Measurements from ENCODE around the gene VEZF1. TPM values are rescaled to one million over a fixed set of nuclear protein-coding genes. Genes with fewer than 3 reads are reported as not detected.

The VEZF1 gene
- total RNA-seq = 59.5 TPM

GRCh38 chr17:57987581-57988300 lies at the start of gene VEZF1:
Gene VEZF1 (minus strand): TSS chr17:57988254. CDS start chr17:57988111, 143 bp downstream.
- DNase-seq (ENCODE audit: low spot score in 2 of 2) = peak; percentile 80 to 90
- FAIRE-seq = no peak

- FAIRE-seq (no peak), DNase-seq (ENCODE audit: low spot score in 2 of 2) (no peak)
Measured at GRCh38 chr17:58032691-58033415, 44.8 kb upstream of the VEZF1 start.

- DNase-seq (ENCODE audit: low spot score in 2 of 2) = no peak
Measured at GRCh38 chr17:58028578-58028977, 40.5 kb upstream of the VEZF1 start.

GRCh38 chr17:58020401-58020800 lies 32.3 kb upstream of the VEZF1 start:
- DNase-seq (ENCODE audit: low spot score in 2 of 2) = no peak
- no peak for FAIRE-seq

More at GRCh38 chr17:58028578-58028977, 40.5 kb upstream of the VEZF1 start:
- no peak for FAIRE-seq

- FAIRE-seq = no peak
- no peak for DNase-seq (ENCODE audit: low spot score in 2 of 2)
Measured at GRCh38 chr17:58019521-58019920, 31.5 kb upstream of the VEZF1 start.

GRCh38 chr17:58019039-58019438 lies 31.0 kb upstream of the VEZF1 start:
- FAIRE-seq (no peak), DNase-seq (ENCODE audit: low spot score in 2 of 2) (no peak)

- FAIRE-seq (no peak), DNase-seq (ENCODE audit: low spot score in 2 of 2) (no peak)
Measured at GRCh38 chr17:58010067-58010799, 22.2 kb upstream of the VEZF1 start.

GRCh38 chr17:58007781-58008706 lies 20.0 kb upstream of the VEZF1 start:
- FAIRE-seq = no peak
- no peak for DNase-seq (ENCODE audit: low spot score in 2 of 2)

GRCh38 chr17:58006924-58007780 lies 19.1 kb upstream of the VEZF1 start, which contains the start of gene SRSF1:
Gene SRSF1 (minus strand): TSS chr17:58007246. CDS start chr17:58007137, 109 bp downstream.
- DNase-seq (ENCODE audit: low spot score in 2 of 2) (peak; percentile 77 to 87), FAIRE-seq (no peak)

- DNase-seq (ENCODE audit: low spot score in 2 of 2) (peak in 1 of 2 donors; percentile 61), FAIRE-seq (no peak)
Measured at GRCh38 chr17:58006560-58006923, 18.5 kb upstream of the VEZF1 start.

- DNase-seq (ENCODE audit: low spot score in 2 of 2) (no peak), FAIRE-seq (no peak)
Measured at GRCh38 chr17:58005728-58006559, 17.9 kb upstream of the VEZF1 start.

GRCh38 chr17:58005031-58005727 lies 17.1 kb upstream of the VEZF1 start:
- DNase-seq (ENCODE audit: low spot score in 2 of 2) (no peak), FAIRE-seq (no peak)

- DNase-seq (ENCODE audit: low spot score in 2 of 2) (no peak), FAIRE-seq (no peak)
Measured at GRCh38 chr17:58004060-58004459, 16.0 kb upstream of the VEZF1 start.

GRCh38 chr17:58002973-58003372 lies 14.9 kb upstream of the VEZF1 start:
- DNase-seq (ENCODE audit: low spot score in 2 of 2) = no peak
- FAIRE-seq = no peak

GRCh38 chr17:58002154-58002948 lies 14.3 kb upstream of the VEZF1 start:
- no peak for FAIRE-seq

GRCh38 chr17:58001461-58002124 lies 13.5 kb upstream of the VEZF1 start:
- no peak for DNase-seq (ENCODE audit: low spot score in 2 of 2)
- FAIRE-seq = no peak

More at GRCh38 chr17:58002154-58002948, 14.3 kb upstream of the VEZF1 start:
- DNase-seq (ENCODE audit: low spot score in 2 of 2) = no peak

Data from frontal cortex (tissue), 4 donors.